Measurements from ENCODE around the gene PRRC2C.
"Not testable (repeated sequence)": the region's sequence is repeated elsewhere in the genome, so short reads cannot be mapped to it uniquely, and the experiment has no call there.

PRRC2C gene

GRCh38 chr1:171553960-171554359 lies 68.6 kb downstream of the PRRC2C start:
- not testable (repeated sequence) for DNase-seq

GRCh38 chr1:171563675-171564074 lies 78.3 kb downstream of the PRRC2C start:
- no peak overlapping the region for H2AK5ac ChIP-seq (ENCODE audit: low read length)
- H3K79me1 ChIP-seq (ENCODE audit: low read length) = no peaks in the 10 kb centered on the region
- WGBS (ENCODE audit: extremely low coverage, insufficient coverage, low lambda C conversion rate) = no CpG with 5 or more reads among the region's 1 CpG
- no peak overlapping the region for H2BK5ac ChIP-seq (ENCODE audit: low read length)
- no peaks in the 10 kb centered on the region for H3K4me1 ChIP-seq (ENCODE audit: control insufficient read depth, low read depth, low read length)
- H3K4me2 ChIP-seq (ENCODE audit: low read length) = no peak overlapping the region
- no peaks in the 10 kb centered on the region for H3K27me3 ChIP-seq (ENCODE audit: insufficient read depth, low read length, poor library complexity)
- no peak overlapping the region for H3K23ac ChIP-seq (ENCODE audit: low read length)
- no peaks in the 10 kb centered on the region for H3K79me2 ChIP-seq (ENCODE audit: control insufficient read depth, insufficient read depth, low read length)
- H2BK15ac ChIP-seq (replicated peaks; ENCODE audit: low read depth) = no peak overlapping the region
- no peak overlapping the region for H3K9ac ChIP-seq (ENCODE audit: low read length)
- H2BK120ac ChIP-seq (ENCODE audit: low read depth, low read length) = no peak overlapping the region
- no peak overlapping the region for H3K4ac ChIP-seq (ENCODE audit: low read depth, low read length)
- no peak overlapping the region for H3K4me3 ChIP-seq (ENCODE audit: low read length)
- H4K8ac ChIP-seq (ENCODE audit: low read depth, low read length) = no peak overlapping the region
- no peak overlapping the region for H3K56ac ChIP-seq (ENCODE audit: low read length)
- H3K36me3 ChIP-seq (ENCODE audit: control insufficient read depth, insufficient read depth, low read length) = peaks cover 9% of the 10 kb centered on the region
- no peak overlapping the region for H3K27ac ChIP-seq (ENCODE audit: low read depth, low read length)
- no peak overlapping the region for H3K18ac ChIP-seq (ENCODE audit: low read length)
- H4K5ac ChIP-seq (ENCODE audit: low read length) = no peak overlapping the region
- DNase-seq = no peak

More at GRCh38 chr1:171553960-171554359, 68.6 kb downstream of the PRRC2C start:
- not testable (repeated sequence) for H2BK120ac ChIP-seq (ENCODE audit: low read depth, low read length); H3K4ac ChIP-seq (ENCODE audit: low read depth, low read length); H3K56ac ChIP-seq (ENCODE audit: low read length); H3K27ac ChIP-seq (ENCODE audit: low read depth, low read length); H3K4me3 ChIP-seq (ENCODE audit: low read length); H3K79me1 ChIP-seq (ENCODE audit: low read length); H3K27me3 ChIP-seq (ENCODE audit: insufficient read depth, low read length, poor library complexity); H3K23ac ChIP-seq (ENCODE audit: low read length); H3K36me3 ChIP-seq (ENCODE audit: control insufficient read depth, insufficient read depth, low read length); H3K4me1 ChIP-seq (ENCODE audit: control insufficient read depth, low read depth, low read length); H2AK5ac ChIP-seq (ENCODE audit: low read length); H2BK5ac ChIP-seq (ENCODE audit: low read length); H3K18ac ChIP-seq (ENCODE audit: low read length); H3K79me2 ChIP-seq (ENCODE audit: control insufficient read depth, insufficient read depth, low read length); H4K8ac ChIP-seq (ENCODE audit: low read depth, low read length); H2BK15ac ChIP-seq (replicated peaks; ENCODE audit: low read depth); H3K4me2 ChIP-seq (ENCODE audit: low read length); H3K9ac ChIP-seq (ENCODE audit: low read length); H4K5ac ChIP-seq (ENCODE audit: low read length)
- WGBS (ENCODE audit: extremely low coverage, insufficient coverage, low lambda C conversion rate) = no CpG with 5 or more reads among the region's 1 CpG

- Histone ChIP-seq H2BK120ac (ENCODE audit: low read depth, low read length) (no peak overlapping the region), H3K23ac (ENCODE audit: low read length) (no peak overlapping the region), H3K27me3 (ENCODE audit: insufficient read depth, low read length, poor library complexity) (no peaks in the 10 kb centered on the region), H2AK5ac (ENCODE audit: low read length) (no peak overlapping the region), H2BK15ac (replicated peaks; ENCODE audit: low read depth) (no peak overlapping the region), H4K5ac (ENCODE audit: low read length) (no peak overlapping the region), H3K27ac (ENCODE audit: low read depth, low read length) (no peak overlapping the region), H3K4me2 (ENCODE audit: low read length) (no peak overlapping the region), H3K56ac (ENCODE audit: low read length) (no peak overlapping the region), H3K9ac (ENCODE audit: low read length) (no peak overlapping the region), H4K8ac (ENCODE audit: low read depth, low read length) (no peak overlapping the region), H3K4me3 (ENCODE audit: low read length) (no peak overlapping the region), H3K4me1 (ENCODE audit: control insufficient read depth, low read depth, low read length) (no peaks in the 10 kb centered on the region), H3K36me3 (ENCODE audit: control insufficient read depth, insufficient read depth, low read length) (peaks cover 2% of the 10 kb centered on the region), H3K18ac (ENCODE audit: low read length) (no peak overlapping the region), H2BK5ac (ENCODE audit: low read length) (no peak overlapping the region), H3K79me1 (ENCODE audit: low read length) (peaks cover 2% of the 10 kb centered on the region), H3K79me2 (ENCODE audit: control insufficient read depth, insufficient read depth, low read length) (no peaks in the 10 kb centered on the region), H3K4ac (ENCODE audit: low read depth, low read length) (no peak overlapping the region)
- peak; percentile 11 for DNase-seq
- no CpG with 5 or more reads among the region's 3 CpGs for WGBS (ENCODE audit: extremely low coverage, insufficient coverage, low lambda C conversion rate)
Measured at GRCh38 chr1:171566467-171566866, 81.1 kb downstream of the PRRC2C start.

GRCh38 chr1:171570295-171570694 lies 85.0 kb downstream of the PRRC2C start:
- DNase-seq = no peak
- no peaks in the 10 kb centered on the region for H3K27me3 ChIP-seq (ENCODE audit: insufficient read depth, low read length, poor library complexity)
- no peak overlapping the region for H4K8ac ChIP-seq (ENCODE audit: low read depth, low read length)
- H3K79me2 ChIP-seq (ENCODE audit: control insufficient read depth, insufficient read depth, low read length) = no peaks in the 10 kb centered on the region
- no peaks in the 10 kb centered on the region for H3K4me1 ChIP-seq (ENCODE audit: control insufficient read depth, low read depth, low read length)
- no CpG with 5 or more reads among the region's 2 CpGs for WGBS (ENCODE audit: extremely low coverage, insufficient coverage, low lambda C conversion rate)
- H2AK5ac ChIP-seq (ENCODE audit: low read length) = no peak overlapping the region
- no peak overlapping the region for H2BK120ac ChIP-seq (ENCODE audit: low read depth, low read length)
- no peak overlapping the region for H3K4me2 ChIP-seq (ENCODE audit: low read length)
- H4K5ac ChIP-seq (ENCODE audit: low read length) = no peak overlapping the region
- no peak overlapping the region for H2BK15ac ChIP-seq (replicated peaks; ENCODE audit: low read depth)
- no peak overlapping the region for H2BK5ac ChIP-seq (ENCODE audit: low read length)
- no peak overlapping the region for H3K18ac ChIP-seq (ENCODE audit: low read length)
- H3K36me3 ChIP-seq (ENCODE audit: control insufficient read depth, insufficient read depth, low read length) = peaks cover 2% of the 10 kb centered on the region
- no peak overlapping the region for H3K9ac ChIP-seq (ENCODE audit: low read length)
- no peak overlapping the region for H3K4ac ChIP-seq (ENCODE audit: low read depth, low read length)
- no peak overlapping the region for H3K4me3 ChIP-seq (ENCODE audit: low read length)
- no peak overlapping the region for H3K23ac ChIP-seq (ENCODE audit: low read length)
- H3K79me1 ChIP-seq (ENCODE audit: low read length) = peaks cover 2% of the 10 kb centered on the region
- H3K27ac ChIP-seq (ENCODE audit: low read depth, low read length) = no peak overlapping the region
- no peak overlapping the region for H3K56ac ChIP-seq (ENCODE audit: low read length)

- H3K4me2 ChIP-seq (ENCODE audit: low read length) = no peak overlapping the region
- H3K4me1 ChIP-seq (ENCODE audit: control insufficient read depth, low read depth, low read length) = no peaks in the 10 kb centered on the region
- H3K4me3 ChIP-seq (ENCODE audit: low read length) = no peak overlapping the region
- H3K18ac ChIP-seq (ENCODE audit: low read length) = no peak overlapping the region
- no peaks in the 10 kb centered on the region for H3K36me3 ChIP-seq (ENCODE audit: control insufficient read depth, insufficient read depth, low read length)
- H2BK15ac ChIP-seq (replicated peaks; ENCODE audit: low read depth) = no peak overlapping the region
- no peaks in the 10 kb centered on the region for H3K79me2 ChIP-seq (ENCODE audit: control insufficient read depth, insufficient read depth, low read length)
- H4K8ac ChIP-seq (ENCODE audit: low read depth, low read length) = no peak overlapping the region
- H4K5ac ChIP-seq (ENCODE audit: low read length) = no peak overlapping the region
- no CpG with 5 or more reads among the region's 1 CpG for WGBS (ENCODE audit: extremely low coverage, insufficient coverage, low lambda C conversion rate)
- H2BK120ac ChIP-seq (ENCODE audit: low read depth, low read length) = no peak overlapping the region
- H3K4ac ChIP-seq (ENCODE audit: low read depth, low read length) = no peak overlapping the region
- DNase-seq = no peak
- no peak overlapping the region for H2BK5ac ChIP-seq (ENCODE audit: low read length)
- H3K56ac ChIP-seq (ENCODE audit: low read length) = no peak overlapping the region
- H3K27ac ChIP-seq (ENCODE audit: low read depth, low read length) = no peak overlapping the region
- no peak overlapping the region for H3K23ac ChIP-seq (ENCODE audit: low read length)
- peaks cover 1% of the 10 kb centered on the region for H3K79me1 ChIP-seq (ENCODE audit: low read length)
- H3K9ac ChIP-seq (ENCODE audit: low read length) = no peak overlapping the region
- H2AK5ac ChIP-seq (ENCODE audit: low read length) = no peak overlapping the region
- H3K27me3 ChIP-seq (ENCODE audit: insufficient read depth, low read length, poor library complexity) = no peaks in the 10 kb centered on the region
Measured at GRCh38 chr1:171576144-171576543, 90.8 kb downstream of the PRRC2C start.

- Histone ChIP-seq H3K56ac (ENCODE audit: low read length) (no peak overlapping the region), H2AK5ac (ENCODE audit: low read length) (no peak overlapping the region), H3K79me1 (ENCODE audit: low read length) (no peaks in the 10 kb centered on the region), H3K79me2 (ENCODE audit: control insufficient read depth, insufficient read depth, low read length) (no peaks in the 10 kb centered on the region), H3K4ac (ENCODE audit: low read depth, low read length) (no peak overlapping the region), H3K36me3 (ENCODE audit: control insufficient read depth, insufficient read depth, low read length) (peaks cover 4% of the 10 kb centered on the region), H3K18ac (ENCODE audit: low read length) (no peak overlapping the region), H3K23ac (ENCODE audit: low read length) (no peak overlapping the region), H3K4me3 (ENCODE audit: low read length) (no peak overlapping the region), H3K4me2 (ENCODE audit: low read length) (no peak overlapping the region), H3K9ac (ENCODE audit: low read length) (no peak overlapping the region), H4K8ac (ENCODE audit: low read depth, low read length) (no peak overlapping the region), H2BK5ac (ENCODE audit: low read length) (no peak overlapping the region), H4K5ac (ENCODE audit: low read length) (no peak overlapping the region), H3K27me3 (ENCODE audit: insufficient read depth, low read length, poor library complexity) (no peaks in the 10 kb centered on the region), H3K27ac (ENCODE audit: low read depth, low read length) (no peak overlapping the region), H3K4me1 (ENCODE audit: control insufficient read depth, low read depth, low read length) (no peaks in the 10 kb centered on the region), H2BK15ac (replicated peaks; ENCODE audit: low read depth) (no peak overlapping the region), H2BK120ac (ENCODE audit: low read depth, low read length) (no peak overlapping the region)
- no peak for DNase-seq
- no CpG with 5 or more reads among the region's 3 CpGs for WGBS (ENCODE audit: extremely low coverage, insufficient coverage, low lambda C conversion rate)
Measured at GRCh38 chr1:171581226-171581625, 95.9 kb downstream of the PRRC2C start.
